SK-N-SH treated with all-trans-retinoic acid at 6 μM for 48 hours (cell line): ENCODE results near the gene TTLL13.

Experiments
- BACH2 ChIP-seq: fragments of 250-450 bp; sonication (Bioruptor Pico); IDR thresholded peaks from 2 replicates; pipeline ENCODE4 v1.9.0; 2021; ENCODE audit warnings: mild to moderate bottlenecking, borderline replicate concordance
- ESRRG ChIP-seq: fragments of 250-450 bp; sonication (Bioruptor Pico); IDR thresholded peaks from 2 replicates; pipeline ENCODE4 v1.6.1; 2021; ENCODE audit warnings: mild to moderate bottlenecking
- ISL1 ChIP-seq: fragments of 250-450 bp; sonication (Bioruptor Pico); IDR thresholded peaks from 2 replicates; pipeline ENCODE4 v2.1.2; 2022; ENCODE audit warnings: mild to moderate bottlenecking, moderate library complexity
- RARB ChIP-seq: fragments of 250-450 bp; sonication (Bioruptor Pico); IDR thresholded peaks from 2 replicates; pipeline ENCODE4 v1.8.0; 2021; ENCODE audit warnings: mild to moderate bottlenecking, moderate library complexity
- TCF4 ChIP-seq: fragments of 250-450 bp; sonication (Bioruptor Pico); IDR thresholded peaks from 2 replicates; pipeline ENCODE4 v1.8.0; 2021; ENCODE audit warnings: mild to moderate bottlenecking, moderate library complexity, borderline replicate concordance
- ZC3H10 ChIP-seq: fragments of 250-450 bp; sonication (Bioruptor Pico); IDR thresholded peaks from 2 replicates; pipeline ENCODE4 v1.5.1; 2021; ENCODE audit warnings: mild to moderate bottlenecking, moderate library complexity
- ZFP30 ChIP-seq: fragments of 450-650 bp; formaldehyde crosslinking; IDR thresholded peaks from 2 replicates; pipeline ENCODE4 v1.5.0; 2022; ENCODE audit warnings: mild to moderate bottlenecking, moderate library complexity
- ZNF8 ChIP-seq: fragments of 450-650 bp; formaldehyde crosslinking; IDR thresholded peaks from 2 replicates; pipeline ENCODE4 v1.5.0; 2020; ENCODE audit warnings: mild to moderate bottlenecking, moderate library complexity
- TF ChIP-seq, protein P1 (sequence below): fragments of 250-450 bp; sonication (Bioruptor Pico); IDR thresholded peaks from 2 replicates; pipeline ENCODE4 v1.5.1; 2020; ENCODE audit warnings: low read depth, mild to moderate bottlenecking, moderate library complexity
- TF ChIP-seq, protein P2 (sequence below): fragments of 250-450 bp; sonication (Bioruptor Pico); IDR thresholded peaks from 2 replicates; pipeline ENCODE4 v1.8.0; 2020; ENCODE audit warnings: mild to moderate bottlenecking, moderate library complexity, borderline replicate concordance

DNA sequence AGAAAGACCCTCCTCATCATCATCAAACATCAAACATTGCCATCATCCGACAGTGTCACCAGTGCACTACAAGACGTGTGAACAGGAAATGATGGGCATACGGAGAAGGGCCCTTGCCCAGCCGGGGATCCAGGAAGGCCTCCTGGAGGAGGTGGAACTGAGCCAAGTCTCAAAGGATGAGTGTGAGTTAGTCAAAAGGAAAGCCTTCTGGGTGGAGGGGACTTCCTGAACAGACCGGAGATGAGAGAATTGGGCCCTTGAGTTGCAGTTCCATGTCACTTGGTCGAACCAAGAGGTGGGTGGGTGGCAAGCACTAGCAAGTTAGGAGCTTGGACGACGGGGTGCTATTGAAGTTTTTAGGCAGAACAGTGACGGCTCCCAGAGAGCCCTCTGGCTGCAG, 39.8 kb upstream of the TTLL13 start:
- TF ChIP-seq ZNF8 = no peak
- no peak for TF ChIP-seq RARB
- TF ChIP-seq, protein P1, sequence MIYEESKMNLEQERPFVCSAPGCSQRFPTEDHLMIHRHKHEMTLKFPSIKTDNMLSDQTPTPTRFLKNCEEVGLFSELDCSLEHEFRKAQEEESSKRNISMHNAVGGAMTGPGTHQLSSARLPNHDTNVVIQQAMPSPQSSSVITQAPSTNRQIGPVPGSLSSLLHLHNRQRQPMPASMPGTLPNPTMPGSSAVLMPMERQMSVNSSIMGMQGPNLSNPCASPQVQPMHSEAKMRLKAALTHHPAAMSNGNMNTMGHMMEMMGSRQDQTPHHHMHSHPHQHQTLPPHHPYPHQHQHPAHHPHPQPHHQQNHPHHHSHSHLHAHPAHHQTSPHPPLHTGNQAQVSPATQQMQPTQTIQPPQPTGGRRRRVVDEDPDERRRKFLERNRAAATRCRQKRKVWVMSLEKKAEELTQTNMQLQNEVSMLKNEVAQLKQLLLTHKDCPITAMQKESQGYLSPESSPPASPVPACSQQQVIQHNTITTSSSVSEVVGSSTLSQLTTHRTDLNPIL = no peak
- TF ChIP-seq BACH2 (CRISPR knock-in tag) = no peak
- no peak for TF ChIP-seq ZFP30
- TF ChIP-seq ISL1 (CRISPR knock-in tag) = no peak
- TF ChIP-seq ZC3H10 = no peak
- TF ChIP-seq ESRRG (CRISPR knock-in tag) = no peak
- TF ChIP-seq TCF4 (CRISPR knock-in tag) = no peak
- TF ChIP-seq, protein P2, sequence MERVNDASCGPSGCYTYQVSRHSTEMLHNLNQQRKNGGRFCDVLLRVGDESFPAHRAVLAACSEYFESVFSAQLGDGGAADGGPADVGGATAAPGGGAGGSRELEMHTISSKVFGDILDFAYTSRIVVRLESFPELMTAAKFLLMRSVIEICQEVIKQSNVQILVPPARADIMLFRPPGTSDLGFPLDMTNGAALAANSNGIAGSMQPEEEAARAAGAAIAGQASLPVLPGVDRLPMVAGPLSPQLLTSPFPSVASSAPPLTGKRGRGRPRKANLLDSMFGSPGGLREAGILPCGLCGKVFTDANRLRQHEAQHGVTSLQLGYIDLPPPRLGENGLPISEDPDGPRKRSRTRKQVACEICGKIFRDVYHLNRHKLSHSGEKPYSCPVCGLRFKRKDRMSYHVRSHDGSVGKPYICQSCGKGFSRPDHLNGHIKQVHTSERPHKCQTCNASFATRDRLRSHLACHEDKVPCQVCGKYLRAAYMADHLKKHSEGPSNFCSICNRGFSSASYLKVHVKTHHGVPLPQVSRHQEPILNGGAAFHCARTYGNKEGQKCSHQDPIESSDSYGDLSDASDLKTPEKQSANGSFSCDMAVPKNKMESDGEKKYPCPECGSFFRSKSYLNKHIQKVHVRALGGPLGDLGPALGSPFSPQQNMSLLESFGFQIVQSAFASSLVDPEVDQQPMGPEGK = no peak
